GM19452 (cell line): ENCODE measurements around the gene RARRES2.
"Not testable (repeated sequence)": the region's sequence is repeated elsewhere in the genome, so short reads cannot be mapped to it uniquely, and the experiment has no call there.

ENCODE experiments used
- ATAC-seq: cut with Tn5 transposase; IDR thresholded peaks from one replicate; pipeline ENCODE4 v1.9.1; 2021; ENCODE audit not compliant: unreplicated experiment

The RARRES2 gene

DNA sequence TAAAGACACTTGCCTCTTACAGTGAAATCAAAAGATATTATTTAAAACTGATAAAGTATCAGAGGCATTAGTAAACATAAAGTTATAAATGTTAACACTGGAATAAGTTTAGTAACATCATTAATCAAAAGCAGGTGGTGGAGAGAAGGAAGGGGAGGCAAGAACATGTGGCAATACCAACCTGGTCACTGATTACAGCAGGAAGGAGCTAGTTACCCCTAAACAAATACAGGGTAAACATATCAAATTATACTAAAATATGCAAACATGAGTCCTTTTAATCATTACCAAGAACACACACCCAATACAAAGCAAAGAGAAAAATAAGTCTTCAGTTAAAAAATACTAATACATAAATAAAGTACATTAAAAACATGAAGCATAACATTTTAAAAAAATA lies 43.5 kb downstream of the RARRES2 start:
- not testable (repeated sequence) for ATAC-seq

DNA sequence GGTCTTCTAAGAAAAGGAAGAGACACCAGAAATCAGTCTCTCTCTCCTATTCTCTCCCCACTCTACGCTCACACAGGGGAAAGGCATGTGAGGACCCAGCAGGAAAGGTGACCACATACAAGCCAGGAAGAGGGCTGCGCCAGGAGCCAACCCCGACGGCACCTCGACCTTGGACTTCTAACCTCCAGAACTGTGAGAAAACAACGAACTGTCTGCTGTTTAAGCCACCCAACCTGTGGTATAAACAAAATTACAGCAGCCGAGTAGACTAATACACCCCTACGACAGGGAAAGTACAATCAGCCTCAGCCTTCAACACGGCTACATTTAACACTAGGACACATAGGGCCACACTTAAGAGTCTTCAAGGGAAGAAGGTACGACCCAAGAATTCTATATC lies 44.6 kb downstream of the RARRES2 start:
- not testable (repeated sequence) for ATAC-seq

DNA sequence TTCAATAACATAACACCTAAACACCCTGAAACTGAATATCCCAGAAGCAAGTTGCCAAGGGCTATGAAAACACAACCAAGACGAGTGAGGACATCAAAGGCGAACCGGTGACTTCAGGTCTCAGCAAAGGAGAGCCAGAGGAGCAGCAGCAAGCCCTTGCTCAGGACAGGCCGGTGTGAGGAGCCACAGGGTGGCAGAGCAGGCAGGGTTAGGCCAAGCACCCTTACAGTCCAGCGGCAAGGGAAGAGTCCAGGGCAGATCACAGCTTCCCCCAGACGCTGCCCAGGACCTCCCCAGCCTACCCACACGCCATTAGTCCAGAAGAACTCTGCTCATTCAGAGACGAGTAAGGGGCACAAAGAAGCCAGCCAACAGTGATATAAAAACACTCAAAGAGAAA lies 45.8 kb downstream of the RARRES2 start:
- not testable (repeated sequence) for ATAC-seq

DNA sequence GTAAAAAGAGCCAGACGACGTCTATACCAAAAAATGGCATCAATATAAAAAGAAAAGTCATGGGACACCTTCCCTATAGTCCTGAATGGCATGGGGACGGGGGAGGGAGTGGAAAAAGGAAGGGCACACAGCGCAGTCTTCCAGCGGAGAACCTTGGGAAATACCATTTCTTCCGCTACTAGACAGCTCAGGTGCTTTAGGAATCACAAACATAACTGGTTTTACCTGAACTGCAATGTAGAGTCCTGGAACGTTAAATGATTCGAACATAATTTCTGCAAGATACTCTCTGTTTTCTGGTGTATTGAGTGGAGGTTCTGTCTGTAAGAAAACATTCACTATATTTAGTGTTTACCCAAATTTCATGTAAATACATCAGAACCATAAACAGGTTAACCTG lies 46.4 kb downstream of the RARRES2 start:
- not testable (repeated sequence) for ATAC-seq

DNA sequence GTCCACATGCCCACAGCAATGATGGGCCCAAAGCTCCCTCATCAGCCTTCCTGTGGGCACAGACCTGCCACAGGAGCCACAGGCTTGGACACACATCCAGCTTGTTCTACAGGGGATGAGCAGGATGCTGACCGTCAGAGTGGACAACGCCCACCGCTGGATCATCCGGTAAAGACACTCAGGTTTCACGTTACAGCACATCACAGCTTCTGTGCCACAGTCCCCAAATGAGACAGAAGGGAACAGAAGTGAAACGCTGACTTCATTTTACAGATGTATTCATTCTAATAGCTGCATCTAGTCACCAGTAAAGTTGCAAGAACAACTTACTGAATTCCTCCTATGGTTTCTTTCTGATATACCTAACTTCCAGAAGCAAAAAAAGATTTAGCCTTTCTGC lies 51.1 kb downstream of the RARRES2 start:
- ATAC-seq = not testable (repeated sequence)

DNA sequence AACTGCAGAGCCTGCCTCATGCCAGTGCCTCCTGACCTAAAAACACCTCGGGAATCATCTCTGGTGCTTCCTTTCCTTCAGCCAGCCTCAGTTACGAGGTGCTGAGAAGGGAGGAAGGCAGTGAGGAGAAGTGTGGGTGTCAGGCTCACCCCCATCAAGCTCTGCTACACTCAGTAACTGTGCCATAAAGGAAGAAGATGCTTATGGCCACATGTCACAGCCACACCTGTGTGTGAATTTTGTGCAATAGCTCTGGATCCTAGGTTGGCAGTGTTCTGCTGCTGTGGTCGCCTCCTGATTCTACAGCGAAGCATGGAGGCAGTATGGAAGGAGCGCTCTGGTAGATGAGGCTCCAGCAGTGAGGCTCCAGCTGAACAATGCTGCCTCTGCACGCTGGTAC lies 52.6 kb downstream of the RARRES2 start:
- ATAC-seq = not testable (repeated sequence)
